ENCODE data around the gene ANKUB1. TPM values are rescaled to one million over a fixed set of nuclear protein-coding genes. Genes with fewer than 3 reads are reported as not detected.

Gene ANKUB1
- polyA plus RNA-seq, 2 donors, result not detected

- H3K4me3 ChIP-seq (ENCODE audit: low read depth in 1 of 2, low read length in 2 of 2), result peak within 1 kb of the TSS; percentile 83 to 87
- peak within 1 kb of the TSS; percentile 99 to 100 for H3K27ac ChIP-seq (ENCODE audit: low read depth in 2 of 2, low read length in 1 of 2)
- H3K36me3 ChIP-seq (ENCODE audit: control insufficient read depth in 2 of 2, insufficient read depth in 2 of 2, low read length in 1 of 2), result no peaks in the 10 kb centered on the region
- no peaks in the 10 kb centered on the region for H3K4me1 ChIP-seq (ENCODE audit: control insufficient read depth in 2 of 2, insufficient read depth in 2 of 2, low read length in 1 of 2)
- H3K9me3 ChIP-seq (ENCODE audit: control insufficient read depth in 2 of 2, insufficient read depth in 1 of 2, low read depth in 1 of 2, low read length in 1 of 2), result no peaks in the 10 kb centered on the region
- H3K27me3 ChIP-seq (ENCODE audit: control insufficient read depth in 1 of 2, insufficient read depth in 2 of 2, low read length in 2 of 2), result no peaks in the 10 kb centered on the region
- 0% methylated on average over 56 of the region's 56 CpGs for WGBS, 2 donors
These were observed 20.4 kb upstream of the ANKUB1 start, which contains the start of gene RNF13 for GRCh38 chr3:149812606-149813366. Gene RNF13, plus strand, starts transcription at chr3:149813215. Its CDS starts 32,812 bp downstream, at chr3:149846027.

- peak overlapping the region; percentile 99 to 100 for H3K27ac ChIP-seq (ENCODE audit: low read depth in 2 of 2, low read length in 1 of 2)
- no peaks in the 10 kb centered on the region for H3K27me3 ChIP-seq (ENCODE audit: control insufficient read depth in 1 of 2, insufficient read depth in 2 of 2, low read length in 2 of 2)
- no peaks in the 10 kb centered on the region for H3K9me3 ChIP-seq (ENCODE audit: control insufficient read depth in 2 of 2, insufficient read depth in 1 of 2, low read depth in 1 of 2, low read length in 1 of 2)
- 11 to 16% methylated on average over 13 of the region's 13 CpGs for WGBS, 2 donors
- H3K4me1 ChIP-seq (ENCODE audit: control insufficient read depth in 2 of 2, insufficient read depth in 2 of 2, low read length in 1 of 2), result no peaks in the 10 kb centered on the region
- H3K4me3 ChIP-seq (ENCODE audit: low read depth in 1 of 2, low read length in 2 of 2), result peak overlapping the region; percentile 83 to 87
- no peaks in the 10 kb centered on the region for H3K36me3 ChIP-seq (ENCODE audit: control insufficient read depth in 2 of 2, insufficient read depth in 2 of 2, low read length in 1 of 2)
These were observed 19.8 kb upstream of the ANKUB1 start for GRCh38 chr3:149812165-149812605.

GRCh38 chr3:149810846-149811245, 18.5 kb upstream of the ANKUB1 start:
- Histone ChIP-seq H3K4me1 (ENCODE audit: control insufficient read depth in 2 of 2, insufficient read depth in 2 of 2, low read length in 1 of 2) (no peaks in the 10 kb centered on the region), H3K9me3 (ENCODE audit: control insufficient read depth in 2 of 2, insufficient read depth in 1 of 2, low read depth in 1 of 2, low read length in 1 of 2) (no peaks in the 10 kb centered on the region), H3K27ac (ENCODE audit: low read depth in 2 of 2, low read length in 1 of 2) (no peak overlapping the region), H3K4me3 (ENCODE audit: low read depth in 1 of 2, low read length in 2 of 2) (no peak overlapping the region), H3K27me3 (ENCODE audit: control insufficient read depth in 1 of 2, insufficient read depth in 2 of 2, low read length in 2 of 2) (no peaks in the 10 kb centered on the region), H3K36me3 (ENCODE audit: control insufficient read depth in 2 of 2, insufficient read depth in 2 of 2, low read length in 1 of 2) (no peaks in the 10 kb centered on the region)
- WGBS, 2 donors, result 43 to 63% methylated on average over 2 of the region's 2 CpGs

- Histone ChIP-seq H3K27ac (ENCODE audit: low read depth in 2 of 2, low read length in 1 of 2) (no peak overlapping the region), H3K4me3 (ENCODE audit: low read depth in 1 of 2, low read length in 2 of 2) (no peak overlapping the region), H3K36me3 (ENCODE audit: control insufficient read depth in 2 of 2, insufficient read depth in 2 of 2, low read length in 1 of 2) (no peaks in the 10 kb centered on the region), H3K27me3 (ENCODE audit: control insufficient read depth in 1 of 2, insufficient read depth in 2 of 2, low read length in 2 of 2) (no peaks in the 10 kb centered on the region), H3K4me1 (ENCODE audit: control insufficient read depth in 2 of 2, insufficient read depth in 2 of 2, low read length in 1 of 2) (no peaks in the 10 kb centered on the region), H3K9me3 (ENCODE audit: control insufficient read depth in 2 of 2, insufficient read depth in 1 of 2, low read depth in 1 of 2, low read length in 1 of 2) (no peaks in the 10 kb centered on the region)
These were observed 17.3 kb upstream of the ANKUB1 start for GRCh38 chr3:149809699-149810098.

- no peaks in the 10 kb centered on the region for H3K4me1 ChIP-seq (ENCODE audit: control insufficient read depth in 2 of 2, insufficient read depth in 2 of 2, low read length in 1 of 2)
- no peaks in the 10 kb centered on the region for H3K27me3 ChIP-seq (ENCODE audit: control insufficient read depth in 1 of 2, insufficient read depth in 2 of 2, low read length in 2 of 2)
- no peaks in the 10 kb centered on the region for H3K9me3 ChIP-seq (ENCODE audit: control insufficient read depth in 2 of 2, insufficient read depth in 1 of 2, low read depth in 1 of 2, low read length in 1 of 2)
- H3K27ac ChIP-seq (ENCODE audit: low read depth in 2 of 2, low read length in 1 of 2), result no peak overlapping the region
- no peak overlapping the region for H3K4me3 ChIP-seq (ENCODE audit: low read depth in 1 of 2, low read length in 2 of 2)
- no peaks in the 10 kb centered on the region for H3K36me3 ChIP-seq (ENCODE audit: control insufficient read depth in 2 of 2, insufficient read depth in 2 of 2, low read length in 1 of 2)
- 27 to 28% methylated on average over 4 of the region's 4 CpGs for WGBS, 2 donors
These were observed 16.0 kb upstream of the ANKUB1 start for GRCh38 chr3:149808209-149808829.

GRCh38 chr3:149806171-149806778, 13.9 kb upstream of the ANKUB1 start:
- no peaks in the 10 kb centered on the region for H3K36me3 ChIP-seq (ENCODE audit: control insufficient read depth in 2 of 2, insufficient read depth in 2 of 2, low read length in 1 of 2)
- no peaks in the 10 kb centered on the region for H3K27me3 ChIP-seq (ENCODE audit: control insufficient read depth in 1 of 2, insufficient read depth in 2 of 2, low read length in 2 of 2)
- no peak overlapping the region for H3K27ac ChIP-seq (ENCODE audit: low read depth in 2 of 2, low read length in 1 of 2)
- H3K4me3 ChIP-seq (ENCODE audit: low read depth in 1 of 2, low read length in 2 of 2), result no peak overlapping the region
- no peaks in the 10 kb centered on the region for H3K4me1 ChIP-seq (ENCODE audit: control insufficient read depth in 2 of 2, insufficient read depth in 2 of 2, low read length in 1 of 2)
- H3K9me3 ChIP-seq (ENCODE audit: control insufficient read depth in 2 of 2, insufficient read depth in 1 of 2, low read depth in 1 of 2, low read length in 1 of 2), result no peaks in the 10 kb centered on the region
- 64 to 68% methylated on average over 2 of the region's 2 CpGs for WGBS, 2 donors

- WGBS, 2 donors, result 55 to 60% methylated on average over 5 of the region's 5 CpGs
- H3K27ac ChIP-seq (ENCODE audit: low read depth in 2 of 2, low read length in 1 of 2), result no peak overlapping the region
- H3K4me3 ChIP-seq (ENCODE audit: low read depth in 1 of 2, low read length in 2 of 2), result no peak overlapping the region
- H3K36me3 ChIP-seq (ENCODE audit: control insufficient read depth in 2 of 2, insufficient read depth in 2 of 2, low read length in 1 of 2), result no peaks in the 10 kb centered on the region
- H3K9me3 ChIP-seq (ENCODE audit: control insufficient read depth in 2 of 2, insufficient read depth in 1 of 2, low read depth in 1 of 2, low read length in 1 of 2), result no peaks in the 10 kb centered on the region
- no peaks in the 10 kb centered on the region for H3K27me3 ChIP-seq (ENCODE audit: control insufficient read depth in 1 of 2, insufficient read depth in 2 of 2, low read length in 2 of 2)
- H3K4me1 ChIP-seq (ENCODE audit: control insufficient read depth in 2 of 2, insufficient read depth in 2 of 2, low read length in 1 of 2), result no peaks in the 10 kb centered on the region
These were observed 9.3 kb upstream of the ANKUB1 start for GRCh38 chr3:149801639-149802038.

GRCh38 chr3:149801195-149801594, 8.8 kb upstream of the ANKUB1 start:
- WGBS, 2 donors, result 73 to 87% methylated on average over 1 of the region's 1 CpG

GRCh38 chr3:149800693-149801092, 8.3 kb upstream of the ANKUB1 start:
- no peaks in the 10 kb centered on the region for H3K9me3 ChIP-seq (ENCODE audit: control insufficient read depth in 2 of 2, insufficient read depth in 1 of 2, low read depth in 1 of 2, low read length in 1 of 2)
- H3K27me3 ChIP-seq (ENCODE audit: control insufficient read depth in 1 of 2, insufficient read depth in 2 of 2, low read length in 2 of 2), result no peaks in the 10 kb centered on the region
- no peaks in the 10 kb centered on the region for H3K4me1 ChIP-seq (ENCODE audit: control insufficient read depth in 2 of 2, insufficient read depth in 2 of 2, low read length in 1 of 2)
- 94% methylated on average over 8 of the region's 8 CpGs for WGBS, 2 donors
- H3K27ac ChIP-seq (ENCODE audit: low read depth in 2 of 2, low read length in 1 of 2), result no peak overlapping the region
- no peak overlapping the region for H3K4me3 ChIP-seq (ENCODE audit: low read depth in 1 of 2, low read length in 2 of 2)
- no peaks in the 10 kb centered on the region for H3K36me3 ChIP-seq (ENCODE audit: control insufficient read depth in 2 of 2, insufficient read depth in 2 of 2, low read length in 1 of 2)

More at GRCh38 chr3:149801195-149801594, 8.8 kb upstream of the ANKUB1 start:
- no peak overlapping the region for H3K4me3 ChIP-seq (ENCODE audit: low read depth in 1 of 2, low read length in 2 of 2)
- H3K27me3 ChIP-seq (ENCODE audit: control insufficient read depth in 1 of 2, insufficient read depth in 2 of 2, low read length in 2 of 2), result no peaks in the 10 kb centered on the region
- H3K27ac ChIP-seq (ENCODE audit: low read depth in 2 of 2, low read length in 1 of 2), result no peak overlapping the region
- no peaks in the 10 kb centered on the region for H3K9me3 ChIP-seq (ENCODE audit: control insufficient read depth in 2 of 2, insufficient read depth in 1 of 2, low read depth in 1 of 2, low read length in 1 of 2)
- H3K4me1 ChIP-seq (ENCODE audit: control insufficient read depth in 2 of 2, insufficient read depth in 2 of 2, low read length in 1 of 2), result no peaks in the 10 kb centered on the region
- no peaks in the 10 kb centered on the region for H3K36me3 ChIP-seq (ENCODE audit: control insufficient read depth in 2 of 2, insufficient read depth in 2 of 2, low read length in 1 of 2)

Data from esophagus (tissue), 2 donors.